ENCODE results near the gene YJU2.
"Not testable (repeated sequence)": the region's sequence is repeated elsewhere in the genome, so short reads cannot be mapped to it uniquely, and the experiment has no call there.

YJU2 gene

GRCh38 chr19:4229179-4229931, 17.5 kb upstream of the YJU2 start, which contains the start of gene EBI3:
Gene EBI3 (plus strand): TSS chr19:4229523. CDS start chr19:4229551, 28 bp downstream.
- no peak for DNase-seq

DNA sequence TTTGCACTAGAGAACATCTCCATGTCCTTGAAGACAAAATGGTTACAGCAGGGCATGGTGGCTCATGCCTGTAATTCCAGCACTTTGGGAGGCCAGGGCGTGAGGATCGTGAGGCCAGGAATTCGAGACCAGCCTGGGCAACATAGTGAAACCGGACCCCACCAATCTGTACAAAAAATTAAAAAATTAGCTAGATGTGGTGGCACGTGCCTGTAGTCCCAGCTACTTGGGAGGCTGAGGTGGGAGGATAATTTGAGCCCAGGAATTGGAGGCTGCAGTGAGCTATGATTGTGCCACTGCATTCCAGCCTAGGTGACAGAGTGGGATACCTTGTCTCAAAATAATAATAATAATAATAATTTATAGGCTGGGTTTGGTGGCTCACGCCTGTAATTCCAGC, 16.6 kb upstream of the YJU2 start:
- not testable (repeated sequence) for DNase-seq

DNA sequence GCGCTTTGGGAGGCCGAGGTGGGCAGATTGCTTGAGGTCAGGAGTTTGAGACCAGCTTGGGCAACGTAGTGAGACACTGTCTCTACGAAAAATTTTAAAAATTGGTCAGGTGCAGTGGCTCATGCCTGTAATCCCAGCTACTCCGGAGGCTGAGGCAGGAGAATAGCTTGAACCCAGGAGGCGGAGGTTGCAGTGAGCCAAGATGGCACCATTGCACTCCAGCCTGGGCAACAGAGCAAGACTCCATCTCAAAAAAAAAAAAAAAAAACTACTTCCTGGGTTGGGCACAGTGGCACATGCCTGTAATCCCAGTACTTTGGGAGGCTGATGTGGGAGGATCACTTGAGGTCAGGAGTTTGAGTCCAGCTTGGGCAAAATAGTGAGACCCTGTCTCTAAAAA, 15.4 kb upstream of the YJU2 start:
- DNase-seq, result not testable (repeated sequence)

DNA sequence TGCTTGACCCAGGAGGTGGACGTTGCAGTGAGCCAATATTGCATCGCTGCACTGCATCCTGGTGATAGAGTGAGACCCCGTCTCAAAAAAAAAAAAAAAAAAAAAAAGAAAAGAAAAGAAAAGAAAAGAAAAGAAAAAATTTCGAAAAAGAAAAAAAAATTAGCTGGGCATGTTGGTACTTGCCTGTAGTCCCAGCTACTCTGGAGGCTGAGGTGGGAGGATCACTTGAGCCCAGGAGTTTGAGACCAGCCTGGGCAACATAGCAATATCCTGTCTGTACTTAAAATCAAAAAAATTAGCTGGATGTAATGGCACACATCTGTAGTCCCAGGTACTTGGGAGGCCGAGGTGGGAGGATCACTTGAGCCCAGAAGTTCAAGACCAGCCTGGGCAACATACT, 14.7 kb upstream of the YJU2 start:
- not testable (repeated sequence) for DNase-seq

DNA sequence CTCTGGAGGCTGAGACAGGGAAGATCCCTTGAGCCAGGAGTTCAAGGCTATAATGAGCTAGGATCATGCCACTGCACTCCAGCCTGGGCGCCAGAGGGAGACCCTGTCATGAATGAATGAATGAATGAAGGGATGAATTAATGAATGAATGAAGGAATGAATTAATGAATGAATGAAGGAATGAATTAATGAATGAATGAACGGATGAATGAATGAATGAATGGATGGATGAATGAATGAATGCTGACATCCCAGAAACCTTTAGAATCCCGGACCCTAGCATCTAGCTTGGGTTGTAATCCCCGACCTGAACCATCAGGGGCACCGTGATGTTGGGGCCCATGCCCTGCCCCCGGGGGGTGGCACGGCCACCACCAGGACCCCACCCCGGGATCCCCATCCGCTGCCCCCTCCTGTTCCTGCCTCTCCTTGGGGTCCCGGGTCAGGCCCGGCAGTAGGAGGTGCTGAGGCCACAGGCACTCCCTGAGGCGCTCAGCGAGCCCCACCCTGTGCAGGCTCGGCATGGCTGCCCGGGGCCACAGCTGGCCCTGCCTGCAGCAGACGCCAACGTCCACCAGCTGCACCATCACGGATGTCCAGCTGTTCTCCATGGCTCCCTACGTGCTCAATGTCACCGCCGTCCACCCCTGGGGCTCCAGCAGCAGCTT, 14.1 kb upstream of the YJU2 start:
- no peak for DNase-seq

DNA sequence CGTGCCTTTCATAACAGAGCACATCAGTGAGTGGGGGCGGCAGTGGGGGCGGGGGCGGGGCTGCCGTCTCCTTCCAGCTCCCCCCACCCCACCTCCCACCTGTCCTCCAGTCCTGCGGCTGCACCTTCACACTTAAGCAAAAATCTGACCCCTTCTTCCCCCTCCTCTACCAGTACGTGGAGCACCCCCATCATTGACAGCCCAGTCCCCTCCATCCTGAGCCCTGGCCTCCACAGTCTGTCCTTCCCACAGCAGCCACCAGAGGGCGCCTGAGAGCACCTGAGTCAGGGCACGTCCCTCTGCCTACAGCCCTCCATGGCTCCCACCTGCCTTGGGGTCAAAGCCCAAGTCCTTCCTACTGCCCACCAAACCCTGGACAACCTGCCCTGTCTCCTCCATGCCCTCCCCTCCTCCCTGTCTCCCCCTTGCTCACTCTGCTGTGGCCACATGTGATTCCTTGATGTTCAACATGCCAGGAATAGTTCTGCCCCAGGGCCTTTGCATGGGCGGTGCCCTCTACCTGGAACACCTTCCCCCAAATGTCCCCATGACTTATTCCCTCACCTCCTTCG, 13.5 kb upstream of the YJU2 start:
- DNase-seq, result no peak

GRCh38 chr19:4234142-4234861, 12.6 kb upstream of the YJU2 start:
- DNase-seq, result no peak

- DNase-seq, result no peak
These were observed 12.0 kb upstream of the YJU2 start for GRCh38 chr19:4234862-4235201.

GRCh38 chr19:4237510-4237909, 9.4 kb upstream of the YJU2 start:
- DNase-seq, result not testable (repeated sequence)

- DNase-seq, result no peak
These were observed 8.0 kb upstream of the YJU2 start for GRCh38 chr19:4238831-4239230.

DNA sequence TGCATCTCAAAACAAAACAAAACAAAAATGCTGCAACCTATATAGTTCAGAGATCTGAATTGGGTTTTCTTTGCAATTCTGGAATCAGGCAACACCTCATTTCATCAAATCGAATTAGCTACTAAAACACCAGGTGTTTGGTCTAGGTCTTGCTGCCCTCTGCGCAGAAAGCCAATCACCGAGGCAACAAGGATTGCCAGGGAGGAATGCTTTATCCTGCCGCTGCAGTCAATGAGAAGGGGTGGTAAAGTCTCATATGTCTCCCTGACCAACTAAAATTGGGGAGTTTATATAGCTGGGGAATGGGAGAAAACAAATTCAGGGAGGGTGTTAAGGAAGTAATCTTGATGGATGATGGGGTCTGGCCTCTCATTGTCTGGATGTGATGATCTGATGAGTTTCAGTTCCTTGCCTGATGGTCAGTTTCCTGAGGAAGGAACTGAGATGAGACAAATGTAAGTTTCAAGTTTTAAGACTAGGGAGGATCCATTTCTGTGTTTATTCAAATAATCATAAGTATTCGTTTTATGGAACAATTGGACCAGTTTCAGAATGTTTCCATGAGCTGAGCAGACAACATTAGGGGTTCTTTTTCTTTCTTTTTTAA, 5.0 kb upstream of the YJU2 start:
- no peak for DNase-seq

DNA sequence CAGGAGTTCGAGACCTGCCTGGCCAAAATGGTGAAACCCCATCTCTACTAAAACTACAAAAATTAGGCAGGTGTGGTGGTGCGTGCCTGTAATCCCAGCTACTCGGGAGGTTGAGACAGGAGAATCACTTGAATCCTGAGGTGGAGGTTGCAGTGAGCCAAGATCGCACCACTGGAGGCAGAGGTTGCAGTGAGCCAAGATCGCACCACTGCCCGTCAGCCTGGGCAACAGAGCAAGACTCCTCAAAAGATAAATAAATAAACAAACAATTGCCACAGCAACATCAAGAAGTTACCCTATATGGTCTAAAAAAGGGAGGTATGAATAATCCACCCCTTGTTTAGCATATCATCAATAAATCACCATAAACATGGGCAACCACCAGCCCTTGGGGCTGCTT, 942 bp upstream of the YJU2 start:
- DNase-seq, result not testable (repeated sequence)

DNA sequence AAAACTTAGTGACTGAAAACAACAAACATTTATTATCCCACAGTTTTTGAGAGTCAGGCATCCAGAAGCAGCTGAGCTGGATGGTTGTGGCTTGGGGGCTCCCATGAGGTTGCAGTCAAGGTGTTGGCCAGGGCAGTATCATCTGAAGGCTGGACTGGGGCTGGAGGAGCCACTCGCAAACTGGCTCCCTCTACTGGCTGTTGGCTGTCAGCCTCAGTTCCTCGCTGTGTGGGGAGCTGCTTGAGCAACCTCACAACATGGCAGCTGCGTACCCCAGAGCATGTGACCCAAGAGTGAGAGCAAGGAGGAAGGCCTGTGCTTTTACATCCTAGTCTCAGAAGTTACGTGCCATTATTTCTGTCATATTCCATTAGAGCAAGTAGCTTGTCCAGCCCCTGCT, 9.7 kb downstream of the YJU2 start:
- DNase-seq, result no peak

DNA sequence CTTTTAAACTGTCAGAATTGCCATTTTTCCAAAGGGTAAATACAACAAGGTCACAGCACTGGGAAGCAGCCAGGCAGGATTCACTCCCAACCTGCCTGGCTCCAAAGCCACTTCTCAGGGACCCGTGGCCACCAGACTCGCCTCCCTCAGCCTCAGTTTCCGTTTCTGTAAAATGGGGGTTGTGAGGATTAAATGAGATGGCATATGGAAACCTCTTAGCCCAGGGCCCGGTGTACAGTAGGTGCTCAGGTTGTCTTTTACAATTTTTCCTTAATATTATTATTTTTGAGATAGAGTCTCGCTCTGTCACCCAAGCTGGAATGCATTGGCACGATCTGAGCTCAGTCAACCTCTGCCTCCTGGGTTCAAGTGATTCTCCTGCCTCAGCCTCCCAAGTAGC, 10.1 kb downstream of the YJU2 start:
- DNase-seq, result no peak

GRCh38 chr19:4258181-4258580, 11.3 kb downstream of the YJU2 start:
- DNase-seq, result no peak

DNA sequence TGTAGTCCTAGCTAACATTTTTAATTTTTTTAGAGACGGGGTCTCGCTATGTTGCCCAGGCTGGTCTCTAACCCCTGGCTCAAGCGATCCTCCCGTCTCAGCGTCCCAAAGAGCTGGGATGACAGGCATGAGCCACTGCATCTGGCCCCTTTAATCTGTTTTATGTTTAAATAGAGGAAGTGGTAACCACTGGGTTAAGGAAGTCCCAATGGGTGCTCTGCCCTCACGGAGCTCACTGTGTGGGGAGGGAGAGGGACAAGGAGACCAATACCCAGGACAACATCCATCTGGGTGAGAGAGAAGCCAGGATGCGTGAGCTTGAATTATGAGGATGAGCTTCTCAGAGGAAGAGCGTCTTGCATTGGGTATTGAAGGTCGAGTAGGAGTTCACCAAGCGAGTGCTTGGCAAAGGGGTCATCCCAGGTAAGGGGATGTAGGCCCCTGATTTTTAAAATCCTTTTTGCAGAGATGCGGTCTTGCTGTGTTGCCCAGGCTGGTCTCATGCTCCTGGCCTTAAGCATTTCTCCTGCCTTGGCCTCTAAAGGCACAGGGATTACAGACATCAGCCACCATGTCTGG, 13.8 kb downstream of the YJU2 start:
- DNase-seq, result no peak

GRCh38 chr19:4264812-4265211, 17.9 kb downstream of the YJU2 start:
- no peak for DNase-seq

DNA sequence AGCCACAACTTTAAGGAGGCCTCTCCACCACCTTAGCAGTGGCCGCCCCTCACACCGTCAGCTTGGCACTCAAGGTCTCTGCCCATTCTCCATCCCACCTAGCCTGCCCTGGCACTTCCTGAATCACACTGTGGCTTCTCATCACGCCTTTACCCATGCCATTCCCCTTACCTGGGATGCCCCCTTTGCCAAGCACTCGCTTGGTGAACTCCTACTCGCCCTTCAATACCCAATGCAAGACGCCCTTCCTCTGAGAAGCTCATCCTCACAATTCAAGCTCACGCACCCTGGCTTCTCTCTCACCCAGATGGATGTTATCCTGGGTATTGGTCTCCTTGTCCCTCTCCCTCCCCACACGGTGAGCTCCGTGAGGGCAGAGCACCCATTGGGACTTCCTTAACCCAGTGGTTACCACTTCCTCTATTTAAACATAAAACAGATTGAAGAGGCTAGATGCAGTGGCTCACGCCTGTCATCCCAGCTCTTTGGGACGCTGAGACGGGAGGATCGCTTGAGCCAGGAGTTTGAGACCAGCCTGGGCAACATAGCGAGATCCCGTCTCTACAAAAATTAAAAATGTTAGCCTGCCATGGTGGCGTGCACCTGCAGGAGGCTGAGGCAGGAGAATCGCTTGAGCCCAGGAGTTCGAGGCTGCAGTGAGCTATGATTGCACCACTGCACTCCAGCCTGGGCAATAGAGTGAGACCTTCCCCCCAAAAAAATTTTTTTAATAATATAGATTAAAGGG, 19.5 kb downstream of the YJU2 start:
- DNase-seq, result no peak

DNA sequence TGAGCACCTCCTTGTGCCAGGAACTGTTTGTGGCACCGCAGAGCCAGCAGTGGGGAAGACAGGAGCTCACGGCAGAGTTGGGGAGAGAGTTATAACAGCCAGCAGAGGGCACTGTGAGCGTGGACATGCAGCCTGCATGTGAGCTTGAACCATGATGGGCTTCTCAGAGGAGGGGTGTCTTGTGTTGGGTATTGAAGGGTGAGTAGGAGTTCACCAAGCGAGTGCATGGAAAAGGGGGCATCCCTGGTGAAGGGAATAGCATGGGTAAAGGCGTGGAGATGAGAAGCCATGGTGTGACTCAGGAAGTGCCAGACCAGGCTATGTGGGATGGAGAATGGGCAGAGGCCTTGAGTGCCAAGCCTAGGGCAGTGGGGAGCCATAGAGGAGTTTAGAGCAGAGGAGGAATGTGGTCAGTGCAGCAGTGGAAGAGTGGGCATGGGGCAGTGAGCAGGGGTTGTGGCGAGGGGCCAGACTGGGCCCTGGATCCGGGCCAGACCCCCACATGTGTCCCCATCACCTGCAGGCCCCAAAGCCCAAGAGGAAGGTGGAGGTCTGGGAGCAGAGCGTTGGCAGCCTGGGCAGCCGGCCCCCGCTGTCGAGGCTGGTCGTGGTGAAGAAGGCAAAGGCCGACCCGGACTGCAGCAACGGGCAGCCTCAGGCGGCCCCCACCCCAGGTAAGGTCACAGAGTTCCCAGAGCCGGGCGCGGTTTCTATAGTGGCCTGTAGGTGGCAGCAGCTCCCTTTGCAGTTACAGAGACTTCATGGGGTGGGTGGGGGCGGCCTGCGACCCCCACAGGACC, 20.4 kb downstream of the YJU2 start:
- DNase-seq, result no peak

GRCh38 chr19:4267901-4268815, 21.3 kb downstream of the YJU2 start:
- no peak for DNase-seq

Data from NCI-H2029 (cell line).